Cardiac fibroblast (primary cell): ENCODE data around the gene ABCA6.

Experiments used
- DNase-seq, 2 donors: peaks; one replicate each; pipeline versions ENCODE4 v3.0.0 to v3.0.0-alpha.2; 2010; ENCODE audit warnings: low read depth in 2 of 2
- H3K4me3 ChIP-seq, 2 donors: replicated peaks in 1 of 2; 1 replicate in 1 of 2; 2 replicates in 1 of 2; pipeline ENCODE4 v1.5.1; 2011; ENCODE audit warnings: low read depth in 2 of 2, low read length in 2 of 2, mild to moderate bottlenecking in 2 of 2, moderate library complexity in 1 of 2
- TF ChIP-seq, protein P1 (sequence below): IDR thresholded peaks from one replicate; pipeline ENCODE4 v1.5.1; 2011; ENCODE audit warnings: low read depth, mild to moderate bottlenecking, low read length, inconsistent platforms

Gene ABCA6

GRCh38 chr17:69164206-69164605 is 22.5 kb upstream of the ABCA6 start:
- no peak overlapping the region for H3K4me3 ChIP-seq
- TF ChIP-seq, protein P1, sequence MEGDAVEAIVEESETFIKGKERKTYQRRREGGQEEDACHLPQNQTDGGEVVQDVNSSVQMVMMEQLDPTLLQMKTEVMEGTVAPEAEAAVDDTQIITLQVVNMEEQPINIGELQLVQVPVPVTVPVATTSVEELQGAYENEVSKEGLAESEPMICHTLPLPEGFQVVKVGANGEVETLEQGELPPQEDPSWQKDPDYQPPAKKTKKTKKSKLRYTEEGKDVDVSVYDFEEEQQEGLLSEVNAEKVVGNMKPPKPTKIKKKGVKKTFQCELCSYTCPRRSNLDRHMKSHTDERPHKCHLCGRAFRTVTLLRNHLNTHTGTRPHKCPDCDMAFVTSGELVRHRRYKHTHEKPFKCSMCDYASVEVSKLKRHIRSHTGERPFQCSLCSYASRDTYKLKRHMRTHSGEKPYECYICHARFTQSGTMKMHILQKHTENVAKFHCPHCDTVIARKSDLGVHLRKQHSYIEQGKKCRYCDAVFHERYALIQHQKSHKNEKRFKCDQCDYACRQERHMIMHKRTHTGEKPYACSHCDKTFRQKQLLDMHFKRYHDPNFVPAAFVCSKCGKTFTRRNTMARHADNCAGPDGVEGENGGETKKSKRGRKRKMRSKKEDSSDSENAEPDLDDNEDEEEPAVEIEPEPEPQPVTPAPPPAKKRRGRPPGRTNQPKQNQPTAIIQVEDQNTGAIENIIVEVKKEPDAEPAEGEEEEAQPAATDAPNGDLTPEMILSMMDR: no peak
- no peak for DNase-seq

GRCh38 chr17:69159418-69159817 is 17.7 kb upstream of the ABCA6 start:
- no peak overlapping the region for H3K4me3 ChIP-seq
- TF ChIP-seq, protein P1: no peak
- DNase-seq: no peak

DNA sequence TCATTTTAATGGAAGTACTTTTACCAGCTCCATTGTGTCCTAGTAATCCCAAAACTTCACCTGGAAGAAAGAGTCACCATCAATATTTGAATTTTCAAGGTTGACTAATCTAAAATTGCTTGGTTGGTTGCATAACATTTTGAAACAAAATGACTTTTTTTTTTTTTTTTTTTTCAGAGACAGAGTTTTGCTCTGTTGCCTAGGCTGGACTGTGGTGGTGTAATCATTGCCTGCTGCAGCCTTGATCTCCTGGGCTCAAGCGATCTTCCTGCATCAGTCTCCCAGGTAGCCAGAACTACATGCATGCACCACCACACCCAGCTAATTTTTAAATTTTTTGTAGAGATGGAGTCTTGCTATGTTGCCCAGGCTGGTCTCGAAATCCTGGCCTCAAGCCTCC is 12.6 kb upstream of the ABCA6 start:
- no peak for DNase-seq
- H3K4me3 ChIP-seq: no peak overlapping the region
- TF ChIP-seq, protein P1: no peak

GRCh38 chr17:69150333-69150732 is 8.6 kb upstream of the ABCA6 start:
- H3K4me3 ChIP-seq: no peak overlapping the region
- DNase-seq: no peak
- TF ChIP-seq, protein P1: no peak

DNA sequence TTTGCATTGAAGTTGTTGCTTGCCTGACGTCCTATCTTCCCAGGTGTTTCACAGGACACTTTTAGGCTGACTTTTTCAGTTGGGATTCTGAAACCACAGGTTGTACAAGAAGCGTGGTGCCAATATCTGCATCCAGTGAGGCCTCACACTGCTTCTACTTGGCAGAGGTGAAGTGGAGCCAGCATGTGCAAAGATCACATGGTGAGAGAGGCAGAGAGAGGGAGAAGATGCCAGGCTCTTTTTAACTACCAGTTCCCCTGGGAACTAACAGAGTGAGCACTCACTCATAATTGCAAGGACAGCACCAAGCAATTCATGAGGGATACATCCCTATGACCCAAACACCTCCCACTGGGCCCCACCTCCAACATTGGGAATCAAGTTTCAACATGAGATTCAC is 5.8 kb upstream of the ABCA6 start:
- TF ChIP-seq, protein P1: no peak
- H3K4me3 ChIP-seq: no peak overlapping the region
- no peak for DNase-seq

- DNase-seq: no peak
- TF ChIP-seq, protein P1: no peak
- no peak overlapping the region for H3K4me3 ChIP-seq
Observed at GRCh38 chr17:69144331-69145255, 2.9 kb upstream of the ABCA6 start.
